Measurements from ENCODE around the gene PDILT. TPM values are rescaled to one million over a fixed set of nuclear protein-coding genes. Genes with fewer than 3 reads are reported as not detected.

The PDILT gene
- total and polyA plus RNA-seq, 2 donors (not counting 3 experiments of a cell fraction or from before 2014, with no cell fraction given) = not detected

GRCh38 chr16:20380782-20381181 is 23.8 kb downstream of the PDILT start:
- Histone ChIP-seq H3K79me2 (ENCODE audit: control insufficient read depth, insufficient read depth, low read length) (no peaks in the 10 kb centered on the region), H3K4me2 (ENCODE audit: insufficient read depth, low read length) (no peak overlapping the region), H3K9ac (replicated peaks; ENCODE audit: extremely low read depth, insufficient read depth, low read length) (no peak overlapping the region), H3K27me3 (ENCODE audit: control insufficient read depth in 2 of 2, insufficient read depth in 2 of 2, low read length in 2 of 2) (no peaks in the 10 kb centered on the region), H3K9me3 (replicated peaks; ENCODE audit: control insufficient read depth, insufficient read depth, low read length) (no peaks in the 10 kb centered on the region), H4K20me1 (replicated peaks; ENCODE audit: control insufficient read depth, extremely low read depth, insufficient read depth, low read length) (no peaks in the 10 kb centered on the region), H2AFZ (ENCODE audit: low read depth, low read length) (no peak overlapping the region), H3K27ac (ENCODE audit: insufficient read depth, low read depth, low read length) (no peak overlapping the region), H3K9me1 (replicated peaks; ENCODE audit: control insufficient read depth, extremely low read depth, insufficient read depth, low read length) (no peaks in the 10 kb centered on the region), H3K4me3 (replicated peaks in 1 of 3; ENCODE audit: insufficient read depth in 1 of 3, low read depth in 1 of 3, low read length in 3 of 3) (no peak overlapping the region), H3K36me3 (ENCODE audit: control insufficient read depth in 2 of 2, extremely low read depth in 1 of 2, insufficient read depth in 2 of 2, low read length in 2 of 2) (no peaks in the 10 kb centered on the region), H3K4me1 (ENCODE audit: control insufficient read depth, extremely low read depth, insufficient read depth, low read length) (no peaks in the 10 kb centered on the region)
- TF ChIP-seq FOS (IDR thresholded peaks at IDR 0.05; ENCODE audit: borderline replicate concordance, insufficient read depth, low read length) (no peak), JUN (IDR thresholded peaks at IDR 0.05; ENCODE audit: borderline replicate concordance, insufficient read depth, insufficient read length, low read depth) (no peak), MAX (IDR thresholded peaks at IDR 0.05; ENCODE audit: insufficient read depth, insufficient read length) (no peak), GATA2 (IDR thresholded peaks at IDR 0.05; ENCODE audit: insufficient read depth, insufficient read length, low read depth, low read length) (no peak), MYC (IDR thresholded peaks at IDR 0.05; ENCODE audit: low read depth, low read length) (no peak), EZH2 (IDR thresholded peaks at IDR 0.05; ENCODE audit: borderline replicate concordance, low read depth, low read length, severe bottlenecking) (no peak), POLR2A (IDR thresholded peaks at IDR 0.05; ENCODE audit: low read depth, low read length) (no peak), POLR2AphosphoS5 (IDR thresholded peaks at IDR 0.05; ENCODE audit: insufficient read depth, low read depth, low read length) (no peak)
- TF ChIP-seq, protein P1, sequence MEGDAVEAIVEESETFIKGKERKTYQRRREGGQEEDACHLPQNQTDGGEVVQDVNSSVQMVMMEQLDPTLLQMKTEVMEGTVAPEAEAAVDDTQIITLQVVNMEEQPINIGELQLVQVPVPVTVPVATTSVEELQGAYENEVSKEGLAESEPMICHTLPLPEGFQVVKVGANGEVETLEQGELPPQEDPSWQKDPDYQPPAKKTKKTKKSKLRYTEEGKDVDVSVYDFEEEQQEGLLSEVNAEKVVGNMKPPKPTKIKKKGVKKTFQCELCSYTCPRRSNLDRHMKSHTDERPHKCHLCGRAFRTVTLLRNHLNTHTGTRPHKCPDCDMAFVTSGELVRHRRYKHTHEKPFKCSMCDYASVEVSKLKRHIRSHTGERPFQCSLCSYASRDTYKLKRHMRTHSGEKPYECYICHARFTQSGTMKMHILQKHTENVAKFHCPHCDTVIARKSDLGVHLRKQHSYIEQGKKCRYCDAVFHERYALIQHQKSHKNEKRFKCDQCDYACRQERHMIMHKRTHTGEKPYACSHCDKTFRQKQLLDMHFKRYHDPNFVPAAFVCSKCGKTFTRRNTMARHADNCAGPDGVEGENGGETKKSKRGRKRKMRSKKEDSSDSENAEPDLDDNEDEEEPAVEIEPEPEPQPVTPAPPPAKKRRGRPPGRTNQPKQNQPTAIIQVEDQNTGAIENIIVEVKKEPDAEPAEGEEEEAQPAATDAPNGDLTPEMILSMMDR (IDR thresholded peaks at IDR 0.05; ENCODE audit: extremely low read depth in 1 of 2, insufficient read depth in 1 of 2, low read depth in 1 of 2, low read length in 2 of 2) = no peak
- BruUV-seq (replicated peaks) = no TSS peak
- ChIA-PET CTCF (interaction anchor here (0.6 to 2.8 kb wide), 3 partner anchors 80 to 732 kb away, joined by 3 to 30 read pairs (median 4); no protein-coding TSS in a partner anchor), POLR2A (no interaction called here)
- DNase-seq (ENCODE audit: low read depth, low spot score) (no peak), FAIRE-seq (no peak)
- intact Hi-C loops (cut with micrococcal nuclease) = no loop called here
- dilution Hi-C loops (cut with MboI; ENCODE audit: extremely low pct_ligation_motif_present, low sequenced_read_pairs) = no loop called here

Measured in endothelial cell of umbilical vein (primary cell).